Hematopoietic multipotent progenitor cell treated with erythropoietin and hydrocortisone succinate and interleukin-3 and kit ligand, for 4 days (in vitro differentiated cells): Measurements from ENCODE around the gene HYAL1.
"Not testable (repeated sequence)": the region's sequence is repeated elsewhere in the genome, so short reads cannot be mapped to it uniquely, and the experiment has no call there.

Experiments used
- DNase-seq: peaks from one replicate; pipeline ENCODE4 v3.0.0-alpha.2; 2015

The HYAL1 gene

GRCh38 chr3:50316657-50317242 lies 13.4 kb upstream of the HYAL1 start:
- DNase-seq, result no peak

- no peak for DNase-seq
These were observed 11.4 kb upstream of the HYAL1 start for GRCh38 chr3:50314816-50315215.

- DNase-seq, result no peak
These were observed 11.0 kb upstream of the HYAL1 start for GRCh38 chr3:50314342-50314741.

GRCh38 chr3:50312041-50312440 lies 8.7 kb upstream of the HYAL1 start:
- not testable (repeated sequence) for DNase-seq

- no peak for DNase-seq
These were observed 1.2 kb upstream of the HYAL1 start for GRCh38 chr3:50304601-50305000.

GRCh38 chr3:50302095-50303012 lies 1.0 kb downstream of the HYAL1 start:
- no peak for DNase-seq

GRCh38 chr3:50300681-50301254 lies 2.6 kb downstream of the HYAL1 start:
- DNase-seq, result no peak

GRCh38 chr3:50299929-50300680 lies 3.3 kb downstream of the HYAL1 start:
- peak; percentile 86 for DNase-seq

- no peak for DNase-seq
These were observed 3.8 kb downstream of the HYAL1 start for GRCh38 chr3:50299638-50299928.

GRCh38 chr3:50298836-50299637 lies 4.3 kb downstream of the HYAL1 start, which contains the start of the genes HYAL3 and NAA80:
Gene HYAL3, minus strand, starts transcription at chr3:50299405. Its CDS starts 3,803 bp downstream, at chr3:50295602.
Gene NAA80, minus strand, starts transcription at chr3:50299405. Its CDS starts 1,942 bp downstream, at chr3:50297463.
- DNase-seq, result peak; percentile 100

GRCh38 chr3:50297896-50298725 lies 5.3 kb downstream of the HYAL1 start:
- peak; percentile 83 for DNase-seq

- peak; percentile 56 for DNase-seq
These were observed 6.0 kb downstream of the HYAL1 start for GRCh38 chr3:50297384-50297775.

- DNase-seq, result no peak
These were observed 6.5 kb downstream of the HYAL1 start for GRCh38 chr3:50296721-50297383.

GRCh38 chr3:50295553-50296431 lies 7.6 kb downstream of the HYAL1 start:
- no peak for DNase-seq

- DNase-seq, result no peak
These were observed 8.6 kb downstream of the HYAL1 start for GRCh38 chr3:50294492-50295403.

GRCh38 chr3:50294089-50294488 lies 9.3 kb downstream of the HYAL1 start:
- DNase-seq, result no peak

GRCh38 chr3:50293079-50293801 lies 10.1 kb downstream of the HYAL1 start:
- DNase-seq, result no peak
